NCI-H345 treated with DMSO at 0.1 percent for 48 hours (cell line): ENCODE data around the gene SIX2.
"Not testable (repeated sequence)": the region's sequence is repeated elsewhere in the genome, so short reads cannot be mapped to it uniquely, and the experiment has no call there.

Source experiments
- DNase-seq: peaks from one replicate; lab custom pipeline; 2025; ENCODE audit not compliant: unreplicated experiment; lab: John Stamatoyannopoulos, UW

Gene SIX2

GRCh38 chr2:45009303-45009927 is at the start of gene SIX2:
Gene SIX2, minus strand, starts transcription at chr2:45009452. Its CDS starts 342 bp downstream, at chr2:45009110.
- DNase-seq = peak; percentile 97

DNA sequence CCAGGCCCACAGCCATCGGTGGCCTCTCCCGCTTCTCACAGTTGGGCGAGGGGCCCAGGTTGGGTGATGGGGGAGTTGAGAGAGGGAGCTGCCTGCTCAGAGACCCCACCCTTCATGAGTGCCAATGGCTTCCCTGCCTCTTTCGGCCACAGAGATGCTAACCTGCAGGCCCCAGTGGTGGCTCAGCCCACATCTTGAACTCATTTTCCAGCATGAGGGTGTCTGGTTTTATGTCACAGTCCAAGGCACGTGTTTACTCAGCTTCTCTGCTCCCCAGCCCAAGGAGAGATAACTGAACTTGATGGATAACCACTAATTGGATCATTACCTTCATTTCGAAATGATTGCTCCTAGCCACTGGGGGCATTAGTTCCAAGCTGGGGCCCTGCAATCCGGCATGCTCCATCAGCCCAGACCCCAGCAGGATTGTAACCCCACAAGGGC is 45.9 kb upstream of the SIX2 start:
- no peak for DNase-seq

DNA sequence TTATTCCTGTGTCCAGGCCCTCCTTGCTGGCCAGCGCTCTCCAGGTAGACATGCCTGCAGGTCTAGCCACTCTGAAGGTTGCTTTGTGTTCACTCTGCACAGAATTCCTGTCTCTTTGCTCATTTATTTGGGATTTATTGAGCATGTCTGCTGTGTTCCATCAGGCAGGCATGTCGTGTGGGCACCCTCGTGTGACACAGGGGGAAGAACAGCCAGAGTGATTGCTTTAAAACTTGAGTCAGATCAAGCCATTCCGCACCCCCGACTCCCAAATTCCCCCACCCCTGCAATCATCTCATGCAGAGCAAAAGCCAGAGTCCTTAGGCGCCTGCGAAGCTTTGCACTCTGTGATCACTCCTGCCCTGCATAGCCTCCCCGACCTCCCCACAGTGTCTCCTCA is 44.7 kb upstream of the SIX2 start:
- DNase-seq = no peak

- DNase-seq = no peak
Observed at GRCh38 chr2:45052388-45052928, 43.2 kb upstream of the SIX2 start.

- DNase-seq = no peak
Observed at GRCh38 chr2:45049569-45050336, 40.5 kb upstream of the SIX2 start.

DNA sequence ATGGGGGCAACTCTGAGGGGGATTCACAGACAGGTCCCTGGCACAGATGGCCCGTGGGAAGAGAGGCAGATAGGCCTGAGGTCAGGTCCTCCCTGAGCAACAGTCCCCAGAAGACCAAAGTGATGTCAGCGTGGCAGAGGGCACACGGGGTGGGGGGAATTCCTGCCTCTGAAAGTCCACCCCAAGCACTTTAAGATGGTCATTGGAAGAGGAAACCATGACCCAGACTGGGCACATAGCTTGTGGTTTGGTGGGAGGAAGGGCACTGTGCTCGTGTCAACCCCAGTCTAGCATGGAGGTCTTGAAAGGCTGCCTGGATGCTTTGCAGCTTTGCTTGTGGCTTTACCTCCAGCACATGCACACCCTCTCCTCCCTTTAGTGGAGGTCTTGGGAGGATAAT is 38.0 kb upstream of the SIX2 start:
- no peak for DNase-seq

DNA sequence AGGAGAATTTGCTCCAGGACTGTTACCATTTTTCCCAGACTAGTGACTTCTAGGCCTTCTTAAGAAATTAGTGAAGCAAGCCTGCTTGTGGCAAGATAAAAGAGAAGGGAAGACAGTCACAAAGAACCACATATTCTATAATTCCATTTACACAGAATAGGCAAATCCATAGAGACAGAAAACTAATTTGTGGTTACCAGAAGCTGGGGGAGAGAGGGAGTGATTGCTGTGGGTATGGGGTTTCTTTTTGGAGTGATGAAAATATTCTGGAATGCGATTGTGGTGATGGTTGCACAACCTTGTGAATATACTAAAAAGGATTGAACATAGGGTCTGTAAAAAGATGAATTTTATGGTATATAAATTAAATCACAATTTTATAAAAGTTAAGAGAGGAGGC is 37.5 kb upstream of the SIX2 start:
- DNase-seq = no peak

DNA sequence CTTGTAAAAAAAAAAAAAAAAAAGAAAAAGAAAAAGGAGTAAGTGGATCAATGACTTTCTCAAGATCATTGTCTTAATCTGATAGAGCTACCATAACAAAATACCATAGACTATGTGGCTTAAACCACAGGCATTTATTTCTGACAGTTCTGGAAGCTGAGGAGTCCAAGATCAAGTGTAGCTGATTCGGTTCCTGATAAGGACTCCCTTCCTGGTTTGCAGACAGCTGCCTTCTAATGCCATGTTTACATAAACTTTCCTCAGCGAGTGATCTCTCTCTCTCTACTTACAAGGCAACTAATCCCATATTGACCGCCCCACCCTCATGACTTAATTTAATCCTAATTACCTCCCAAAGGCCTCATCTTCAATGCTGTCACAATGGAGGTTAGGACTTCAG is 36.5 kb upstream of the SIX2 start:
- no peak for DNase-seq

DNA sequence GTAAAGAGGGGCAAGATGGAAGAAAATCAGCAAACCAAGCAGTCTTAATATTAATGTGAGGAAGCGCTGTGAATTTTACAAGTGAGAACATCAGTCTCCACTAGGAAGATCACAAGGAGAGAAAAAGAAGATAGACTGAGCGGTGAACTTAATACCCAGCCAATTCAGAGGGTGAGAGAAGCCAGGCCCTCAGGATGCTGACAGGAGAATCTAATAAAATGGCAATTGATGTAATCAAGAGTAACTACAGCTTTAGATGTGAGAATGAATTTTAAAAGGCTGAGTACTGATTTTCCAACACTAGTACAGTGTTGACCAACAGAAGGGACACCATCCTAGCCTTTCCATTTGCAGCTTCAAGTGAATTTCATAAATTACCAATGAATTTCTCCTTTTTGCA is 35.7 kb upstream of the SIX2 start:
- no peak for DNase-seq

DNA sequence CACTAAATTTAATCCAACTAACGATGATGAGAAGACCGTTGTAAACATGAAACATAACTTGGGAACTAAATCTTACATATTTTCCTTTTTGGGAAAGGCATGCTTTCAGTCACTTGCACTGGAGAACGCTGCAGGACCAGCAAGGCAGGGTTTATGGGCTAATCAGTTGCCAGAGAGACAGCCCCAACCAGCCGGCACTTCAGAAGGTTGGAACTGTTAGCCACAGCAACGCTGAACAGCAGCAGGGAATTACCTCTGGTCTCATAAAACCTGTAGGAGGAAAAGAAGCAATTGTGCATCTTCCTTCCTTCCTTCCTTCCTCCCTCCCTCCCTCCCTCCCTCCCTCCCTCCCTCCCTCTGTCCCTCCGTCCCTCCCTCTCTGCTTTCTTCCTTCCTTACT is 33.9 kb upstream of the SIX2 start:
- no peak for DNase-seq

GRCh38 chr2:45042401-45042800 is 33.1 kb upstream of the SIX2 start:
- no peak for DNase-seq

- DNase-seq = peak; percentile 1
Observed at GRCh38 chr2:45040786-45041185, 31.5 kb upstream of the SIX2 start.

GRCh38 chr2:45039804-45040203 is 30.6 kb upstream of the SIX2 start:
- DNase-seq = not testable (repeated sequence)

- DNase-seq = not testable (repeated sequence)
Observed at GRCh38 chr2:45038861-45039260, 29.6 kb upstream of the SIX2 start.

GRCh38 chr2:45033302-45033701 is 24.1 kb upstream of the SIX2 start:
- DNase-seq = no peak

DNA sequence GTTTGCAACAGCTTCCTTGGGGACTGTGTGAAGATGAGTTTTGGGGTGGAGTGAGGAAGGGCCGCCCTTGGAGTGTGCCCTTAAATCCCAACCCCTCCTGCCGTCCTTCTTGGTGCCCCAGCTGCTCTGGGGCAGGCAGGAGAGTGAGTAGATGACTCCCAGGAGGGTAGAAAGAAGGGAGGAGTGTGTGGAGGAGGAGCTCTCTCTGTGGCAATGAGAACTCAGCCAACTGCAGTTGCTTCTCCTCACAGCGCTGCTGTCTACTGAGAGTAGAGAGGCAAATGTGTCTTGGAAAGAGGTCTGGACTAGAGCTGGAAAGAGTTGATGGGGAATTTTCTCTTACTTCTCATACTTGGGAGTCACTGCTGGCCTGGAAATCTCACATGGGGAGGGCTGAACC is 21.8 kb upstream of the SIX2 start:
- DNase-seq = no peak

- no peak for DNase-seq
Observed at GRCh38 chr2:45030553-45030952, 21.3 kb upstream of the SIX2 start.

DNA sequence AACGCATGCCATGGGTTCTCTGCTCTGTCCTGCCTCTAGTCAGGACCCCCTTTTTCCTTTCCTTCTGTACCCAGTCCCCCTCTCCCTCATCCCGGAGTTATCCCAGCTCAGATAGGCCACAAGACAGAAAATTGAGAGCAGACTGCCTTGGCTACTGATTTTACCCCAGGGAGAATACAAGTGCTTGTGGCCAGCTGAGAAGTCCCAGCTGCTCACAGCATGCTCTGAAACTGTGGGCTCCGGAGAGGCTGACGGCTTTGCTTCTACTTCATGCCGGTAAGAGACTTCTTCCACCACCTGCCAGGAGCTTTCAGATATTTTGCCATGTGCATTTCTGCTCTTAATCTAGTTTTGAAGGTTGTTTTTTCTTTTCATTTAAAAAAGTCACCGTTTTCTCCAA is 20.0 kb upstream of the SIX2 start:
- DNase-seq = peak; percentile 6

DNA sequence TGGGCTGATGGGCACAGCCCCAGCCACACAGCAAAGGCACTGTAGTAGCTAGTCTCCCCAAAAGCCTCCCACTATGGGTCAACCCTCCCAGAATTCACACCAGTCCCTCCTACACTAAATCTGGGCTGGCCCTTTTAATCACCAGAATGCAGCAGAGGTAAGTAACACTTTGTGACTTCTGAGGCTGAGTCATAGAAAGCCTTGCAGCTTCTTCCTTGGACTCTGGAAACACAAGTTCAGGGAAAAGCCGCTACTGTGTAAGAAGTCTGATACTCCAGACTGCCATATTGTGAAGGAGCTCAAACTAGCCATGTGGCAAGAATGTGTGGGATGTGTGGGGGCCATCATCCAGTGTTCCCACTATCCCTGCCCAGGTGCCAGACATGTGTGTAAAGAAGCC is 19.0 kb upstream of the SIX2 start:
- DNase-seq = no peak

GRCh38 chr2:45026924-45027450 is 17.7 kb upstream of the SIX2 start:
- DNase-seq = no peak

- no peak for DNase-seq
Observed at GRCh38 chr2:45024600-45025291, 15.5 kb upstream of the SIX2 start.

- no peak for DNase-seq
Observed at GRCh38 chr2:45024097-45024496, 14.8 kb upstream of the SIX2 start.
